ENCODE data around the gene IFT25.

IFT25 gene

DNA sequence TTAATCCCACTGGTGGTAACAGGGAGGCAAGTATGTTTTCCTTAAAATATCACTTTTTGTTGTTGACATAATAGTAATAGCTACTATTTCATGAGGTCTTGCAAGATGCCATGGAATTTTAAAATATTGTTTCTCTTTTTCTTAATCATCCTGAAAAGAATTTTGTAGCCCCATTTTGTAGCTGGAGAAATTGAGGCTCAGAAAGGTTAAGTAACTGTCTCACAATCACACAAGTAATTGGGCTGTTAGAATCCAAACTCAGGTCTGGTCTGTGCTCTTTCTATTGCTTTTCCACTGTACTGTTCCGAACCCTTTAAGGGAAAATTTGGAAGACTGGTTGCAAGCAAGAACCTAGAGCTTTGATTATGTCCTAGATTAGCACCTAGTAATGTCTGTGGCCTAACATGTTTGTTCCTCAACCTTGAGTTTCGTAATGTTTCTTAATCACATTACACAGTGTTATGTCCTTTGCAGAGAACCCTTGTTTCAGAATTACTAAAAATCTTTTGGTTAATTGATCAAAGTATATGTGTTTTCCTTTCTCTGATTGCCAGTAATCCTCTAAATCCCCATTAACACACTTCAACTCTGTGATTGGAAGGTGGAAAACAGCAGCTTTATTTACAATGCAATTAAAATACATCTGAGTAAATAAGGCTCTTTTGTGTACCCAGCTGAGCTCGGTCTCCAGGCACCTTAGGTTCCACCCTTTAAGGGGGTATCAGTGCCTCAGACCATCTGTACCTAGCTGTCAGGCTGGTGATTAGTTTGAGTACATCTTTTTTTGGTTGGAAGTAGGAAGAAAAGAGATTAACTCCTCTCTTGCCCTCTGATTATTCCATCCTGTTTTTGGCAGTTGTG, 11.0 kb upstream of the IFT25 start:
- no peak for DNase-seq

DNA sequence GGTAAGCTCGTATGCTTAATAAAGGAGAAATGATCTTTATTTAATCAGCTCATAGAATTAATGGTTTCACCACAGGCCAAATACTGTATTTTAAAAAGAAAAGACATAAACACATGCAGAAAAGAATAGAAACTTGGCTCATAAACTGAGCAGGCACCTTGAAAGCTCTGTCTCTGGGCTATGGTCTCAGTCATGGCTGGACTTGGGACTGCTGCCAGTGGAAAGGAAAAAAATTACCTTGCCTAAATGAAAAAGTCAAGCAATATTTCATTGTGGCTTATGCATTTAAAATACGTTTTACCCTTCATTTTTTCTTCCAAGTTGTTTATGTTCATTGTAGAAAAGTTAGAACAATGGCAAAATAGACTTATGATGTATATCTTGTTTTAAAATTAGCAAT, 8.6 kb upstream of the IFT25 start:
- DNase-seq = no peak

DNA sequence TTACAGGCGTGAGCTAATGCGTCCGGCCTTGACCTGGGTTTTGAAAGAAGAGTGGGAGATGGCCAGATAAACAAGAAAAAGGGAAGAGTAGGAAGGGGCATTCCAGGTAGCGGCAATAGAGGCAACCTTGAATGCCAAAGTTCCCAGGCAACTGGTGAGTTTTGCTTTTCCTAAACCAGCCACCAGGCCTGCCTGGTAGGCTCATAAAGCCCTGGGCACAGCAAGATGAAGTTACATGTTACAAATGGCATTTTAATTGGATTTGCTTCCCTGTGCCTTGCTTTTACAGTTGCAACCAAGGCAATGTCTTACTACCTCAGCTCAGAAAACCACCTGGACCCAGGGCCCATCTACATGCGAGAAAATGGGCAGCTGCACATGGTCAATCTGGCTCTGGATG, 6.2 kb upstream of the IFT25 start:
- DNase-seq = no peak

DNA sequence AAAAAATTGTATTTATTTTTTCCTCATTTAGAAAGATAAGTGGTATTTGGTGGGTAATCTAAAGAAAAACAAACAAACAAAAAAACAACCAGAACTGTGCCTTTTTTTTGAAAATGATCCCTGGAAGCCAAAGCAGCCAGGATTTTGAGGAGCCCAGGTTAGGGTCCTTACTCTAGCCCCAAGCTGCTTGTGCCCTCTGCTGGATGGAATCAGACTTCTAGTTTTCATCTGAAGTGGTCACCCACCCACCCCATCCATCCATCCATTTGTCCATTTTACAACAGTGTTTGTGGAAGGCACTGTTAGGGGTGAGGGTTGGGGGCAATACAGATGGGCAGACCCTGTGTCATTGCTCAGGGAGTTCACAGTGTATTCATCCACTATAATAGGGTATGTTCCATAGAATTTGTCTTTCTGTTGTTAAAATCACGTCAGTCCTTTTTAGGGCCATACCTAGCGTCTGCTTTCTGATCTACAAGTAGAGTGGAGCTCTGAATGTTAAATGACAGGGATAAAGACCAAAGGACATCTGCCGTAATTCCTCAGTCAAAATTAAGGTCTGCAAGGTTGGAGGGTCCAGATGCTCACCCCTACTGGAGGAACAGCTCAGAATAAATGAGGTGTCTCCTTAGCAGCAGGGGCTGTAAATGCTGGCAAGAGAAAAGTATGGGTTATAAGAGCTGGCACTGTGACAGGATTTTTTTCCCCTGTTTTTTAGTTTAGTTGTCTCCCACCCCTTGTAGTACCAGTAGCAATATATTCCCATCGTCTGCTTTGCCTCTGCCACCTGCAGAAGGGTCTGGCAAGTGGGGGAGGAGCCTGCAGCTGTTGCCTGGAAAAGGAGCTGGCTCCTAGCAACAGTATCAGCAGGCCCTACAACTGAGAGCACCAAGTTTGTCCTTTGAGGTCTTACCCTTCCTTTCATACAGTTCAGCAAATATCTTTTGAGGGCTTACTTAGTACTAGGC, 3.8 kb upstream of the IFT25 start:
- peak; percentile 52 for DNase-seq

DNA sequence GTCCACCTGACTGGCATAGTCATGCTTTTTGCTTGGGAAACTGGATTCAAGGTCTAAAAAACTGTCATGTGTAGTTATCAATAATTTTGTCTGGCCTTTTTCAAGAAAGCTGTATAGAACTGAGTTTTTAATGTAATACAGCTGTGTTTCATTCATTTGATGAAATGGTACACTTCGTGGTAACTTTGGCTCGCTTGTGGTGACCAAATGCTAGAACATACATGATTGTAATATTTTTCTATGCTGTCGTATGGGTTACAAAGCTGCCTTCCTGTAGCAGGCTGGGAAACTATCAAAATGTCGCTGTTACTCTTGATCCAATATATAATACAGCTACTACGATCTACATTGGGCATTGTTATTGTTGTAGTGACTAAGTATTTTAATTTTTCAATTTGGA, 2.8 kb upstream of the IFT25 start:
- DNase-seq = peak; percentile 33

DNA sequence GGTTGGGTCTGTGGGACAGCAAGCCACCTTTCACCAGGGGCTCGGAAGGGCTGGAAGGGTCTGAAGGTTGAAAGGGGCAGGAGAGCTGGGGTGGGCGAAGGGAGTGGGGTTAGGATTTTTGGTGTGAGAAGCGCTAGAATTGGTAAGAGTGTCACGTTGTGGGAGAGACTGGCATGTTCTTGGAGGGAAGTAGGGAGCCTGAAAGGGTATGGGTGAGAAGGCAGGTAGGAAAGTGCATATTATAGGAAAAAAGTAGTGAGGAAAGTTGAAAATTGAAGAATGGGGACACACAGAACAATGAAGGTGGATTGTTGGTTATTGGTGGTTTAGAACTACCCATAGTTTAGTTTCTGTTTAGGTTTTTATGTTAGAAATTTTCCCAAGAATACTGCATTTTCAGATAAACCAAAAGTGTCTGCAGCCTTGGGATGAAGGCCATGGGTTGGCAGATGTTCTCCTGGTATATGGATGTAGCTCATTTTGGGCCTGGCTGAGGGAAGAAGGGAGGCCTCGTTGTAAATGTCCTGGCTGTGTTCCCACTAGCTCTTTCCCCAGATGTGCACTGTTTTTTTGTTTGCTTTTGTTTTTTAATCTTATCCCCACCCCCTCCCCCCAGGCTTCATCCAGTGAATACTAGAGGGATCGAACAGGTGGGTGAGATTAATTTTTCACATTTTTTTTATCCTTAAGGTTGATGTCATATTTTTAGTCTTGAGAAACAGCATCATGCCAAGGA, 1.8 kb upstream of the IFT25 start:
- DNase-seq = no peak

DNA sequence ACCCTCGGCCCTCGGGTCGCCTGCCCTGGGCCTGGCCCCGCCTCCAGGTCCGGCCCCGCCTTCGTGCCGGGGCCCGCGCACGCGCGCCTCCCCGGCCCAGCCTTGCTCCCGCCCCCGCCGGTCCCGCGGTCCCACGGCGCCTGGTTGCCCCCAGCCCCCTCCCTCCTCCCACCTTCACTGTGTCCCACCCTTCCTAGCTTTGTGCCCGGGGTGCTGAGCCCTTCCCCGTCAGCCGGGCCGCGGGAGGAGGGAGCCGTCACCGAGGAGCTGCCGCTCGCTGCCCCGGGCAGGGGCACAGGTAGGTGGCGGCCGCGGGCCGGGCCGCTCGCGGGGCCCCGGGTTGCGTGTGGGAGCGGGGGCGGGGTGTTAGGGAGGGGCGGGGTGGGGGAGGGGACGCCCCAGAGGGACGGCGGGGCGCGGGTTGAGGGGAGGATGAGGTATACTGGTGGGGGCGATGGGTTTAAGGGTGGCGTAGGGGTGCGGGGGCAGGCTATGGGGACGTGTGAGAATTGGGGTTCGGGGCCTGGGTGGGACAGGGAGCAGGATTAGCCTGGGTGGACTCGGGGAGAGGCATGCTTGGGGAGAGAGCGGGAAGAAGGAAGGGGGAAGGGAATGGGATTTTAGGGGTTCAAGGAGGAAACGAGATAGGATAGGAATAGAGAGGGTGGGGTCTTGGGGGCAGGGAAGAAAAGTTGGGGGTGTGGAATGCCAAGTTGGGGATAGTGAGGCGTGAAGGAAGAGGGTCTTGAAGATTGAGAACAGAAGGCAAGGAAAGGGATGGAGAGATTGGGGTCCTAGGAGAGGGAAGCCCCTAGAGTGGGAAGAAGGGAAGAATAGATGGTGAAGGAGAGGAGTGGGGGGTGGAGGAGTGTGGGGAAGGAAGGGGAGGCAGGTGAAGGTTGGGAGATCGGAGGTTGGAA, 1.0 kb upstream of the IFT25 start, which contains the start of gene LRRC42:
Gene LRRC42 (plus strand): TSS at position 99 of the 920 bp plus-strand sequence. CDS start 5,650 bp downstream, outside the sequence.
- no peak for DNase-seq

DNA sequence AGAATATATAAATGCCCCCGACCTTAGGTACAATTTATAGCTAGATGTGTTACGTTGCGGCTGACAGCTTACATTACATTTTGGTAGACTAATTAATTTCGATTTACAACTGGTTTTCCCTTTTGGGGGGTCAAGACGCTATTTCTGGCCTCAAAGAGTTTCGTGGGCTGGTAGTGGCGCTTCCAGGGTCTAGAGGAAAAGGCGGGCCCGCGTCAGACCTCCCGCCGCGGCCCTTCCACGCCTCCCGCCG, 391 bp downstream of the IFT25 start:
- no peak for DNase-seq

DNA sequence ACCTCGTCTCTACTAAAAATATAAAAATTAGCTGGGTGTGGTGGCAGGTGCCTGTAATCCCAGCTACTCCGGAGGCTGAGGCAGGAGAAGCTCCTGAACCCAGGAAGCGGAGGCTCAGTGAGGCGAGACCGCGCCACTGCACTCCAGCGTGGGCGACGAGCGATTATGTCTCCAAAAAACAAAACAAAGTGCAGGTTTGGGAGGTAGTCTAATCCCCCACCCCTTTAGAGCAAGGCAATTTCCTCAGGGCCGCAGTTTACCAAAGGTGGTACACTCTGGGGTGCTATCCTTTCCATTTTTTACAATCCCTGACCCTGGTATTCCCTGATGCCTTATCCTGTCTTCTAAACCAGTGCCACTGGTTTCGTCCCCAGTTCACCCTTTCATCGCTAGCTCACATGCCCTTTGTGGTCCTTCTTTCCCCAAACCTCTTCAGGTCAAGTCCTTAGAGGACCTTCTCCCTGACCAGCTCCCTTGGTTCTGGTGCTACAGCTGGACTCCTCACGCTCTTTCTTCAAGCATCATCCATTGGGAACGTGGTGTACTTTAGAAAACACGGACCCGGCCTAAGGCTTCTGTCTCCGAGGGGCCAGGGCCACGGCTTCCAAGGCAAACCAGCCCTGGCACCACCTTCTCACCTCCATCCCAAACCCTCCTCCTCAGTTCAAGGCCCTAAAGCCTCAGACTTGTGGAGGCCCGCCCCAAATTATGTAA, 873 bp downstream of the IFT25 start:
- no peak for DNase-seq

DNA sequence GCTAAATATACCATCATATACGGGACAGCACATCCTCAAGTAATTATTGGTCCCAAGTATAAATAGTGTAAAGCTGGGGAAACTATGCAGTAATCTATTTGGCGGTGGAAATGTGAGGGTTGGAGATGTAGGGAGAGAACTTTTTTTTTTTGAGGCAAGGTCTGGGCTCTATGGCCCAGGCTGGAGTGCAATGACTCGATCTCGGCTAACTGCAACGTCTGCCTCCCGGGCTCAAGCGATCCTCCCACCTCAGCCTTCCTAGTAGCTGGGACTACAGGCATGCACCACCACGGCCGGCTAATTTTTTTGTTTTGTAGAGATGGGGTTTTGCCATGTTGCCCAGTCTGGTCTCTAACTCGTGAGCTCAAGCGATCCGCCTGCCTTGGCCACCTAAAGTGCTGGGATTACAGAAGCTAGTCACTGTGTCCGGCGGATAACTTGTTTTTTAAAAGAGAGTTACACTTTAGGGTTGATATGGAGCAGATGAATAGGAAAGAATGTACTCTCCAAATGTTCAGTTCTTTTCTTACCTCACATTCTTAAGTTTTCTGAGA, 1.9 kb downstream of the IFT25 start:
- DNase-seq = no peak

DNA sequence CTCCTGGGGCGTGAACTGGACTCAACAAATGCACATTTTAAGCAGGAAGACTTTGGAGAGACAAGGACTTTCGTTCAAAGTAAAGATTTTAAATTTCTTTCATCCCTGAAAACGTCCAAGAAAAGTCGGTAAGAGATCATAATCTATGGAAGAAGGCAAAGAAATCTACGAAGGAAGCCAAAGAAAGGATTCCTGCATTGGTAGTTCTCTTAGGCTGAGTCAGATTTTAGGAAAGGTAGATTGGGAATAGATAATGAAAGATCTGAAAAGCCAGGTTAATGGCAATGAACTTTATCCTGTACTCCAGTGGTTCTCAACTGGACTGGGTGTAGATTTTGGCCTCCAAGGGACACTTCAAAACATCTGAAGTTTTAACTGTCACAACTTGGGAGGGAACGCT, 2.4 kb downstream of the IFT25 start:
- DNase-seq = no peak

DNA sequence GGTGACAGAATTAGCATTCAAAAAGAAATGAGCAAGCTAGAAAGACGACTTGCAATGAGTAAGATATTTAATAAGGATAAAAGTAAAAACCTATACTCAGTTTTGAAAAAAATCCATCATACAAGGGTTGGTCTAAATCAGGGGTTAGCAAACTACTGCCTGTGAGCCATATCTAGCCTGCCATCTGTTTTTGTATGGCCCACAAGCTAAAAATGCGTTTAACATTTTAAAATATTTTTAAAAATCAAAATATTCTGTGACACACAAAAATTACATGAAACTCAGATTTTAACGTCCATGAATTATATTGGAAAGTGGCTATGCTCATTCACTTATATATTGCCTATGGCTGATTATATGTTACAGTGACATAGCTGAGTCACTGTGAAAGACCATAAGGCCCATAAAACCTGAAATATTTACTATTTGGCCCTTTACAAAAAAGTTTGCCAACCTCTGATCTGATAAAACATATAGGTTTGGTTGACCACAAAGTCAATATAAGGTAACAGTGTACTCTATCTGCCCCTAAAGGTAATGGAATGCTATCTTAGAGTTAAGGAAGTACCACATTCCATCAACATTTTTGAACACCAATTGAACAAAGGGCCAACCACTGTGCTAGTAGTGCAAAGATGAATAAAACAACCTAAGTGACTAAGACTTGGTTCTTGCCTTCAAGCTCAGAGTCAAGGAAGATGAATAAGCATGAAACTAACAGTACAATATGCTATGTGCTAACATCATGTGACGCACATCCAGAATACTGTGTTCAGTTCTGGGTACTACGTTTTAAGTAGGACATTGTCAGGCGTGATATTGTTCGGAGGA, 3.2 kb downstream of the IFT25 start:
- DNase-seq = no peak

DNA sequence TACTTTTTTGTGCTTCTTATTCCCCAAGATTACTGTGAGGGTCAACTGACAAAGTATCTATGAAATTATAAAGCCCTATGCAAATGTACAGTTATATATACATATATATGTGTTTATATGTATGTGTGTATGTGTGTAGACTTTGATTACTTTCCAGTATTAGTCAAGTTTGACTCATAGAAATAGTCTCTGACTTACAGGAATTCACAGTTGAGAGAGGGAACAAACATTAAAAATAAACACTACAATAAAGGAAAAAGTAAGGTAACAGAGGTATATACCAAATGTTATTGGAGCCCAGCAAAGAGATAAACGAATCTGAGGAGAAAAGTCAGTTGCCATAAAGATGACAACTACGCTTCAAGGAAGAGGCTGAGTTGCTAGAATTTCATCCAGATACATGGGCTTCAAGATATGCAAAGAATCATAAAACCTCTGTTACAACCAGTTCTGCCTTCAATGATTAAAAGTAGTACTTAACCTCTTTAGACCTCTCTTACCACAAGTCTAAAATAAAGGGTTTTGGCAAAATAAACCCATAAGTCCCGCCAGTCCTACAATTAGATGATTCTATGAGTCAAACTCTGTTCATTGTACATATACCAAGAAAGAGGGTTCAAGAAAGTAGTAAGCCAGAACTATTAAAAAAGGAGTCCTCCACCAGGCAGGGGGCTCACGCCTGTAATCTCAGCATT, 7.2 kb downstream of the IFT25 start:
- DNase-seq = no peak

DNA sequence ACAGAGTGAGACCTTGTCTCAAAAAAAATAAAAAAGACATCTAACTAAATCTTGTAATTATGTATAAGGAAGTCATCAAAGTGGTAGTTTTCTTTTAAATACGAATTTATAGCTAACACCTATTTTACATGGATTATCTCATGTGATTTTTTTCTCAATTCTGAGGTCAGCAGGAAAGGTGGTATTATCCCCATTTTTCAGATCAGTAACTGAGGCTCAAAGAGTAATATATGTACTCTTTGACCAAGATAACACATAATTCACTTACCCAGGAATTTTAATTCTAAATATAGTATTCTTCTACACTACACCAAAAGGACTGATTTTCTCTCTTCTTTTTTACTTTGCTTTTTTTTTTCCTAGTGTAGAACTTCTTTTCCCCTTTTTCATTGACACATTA, 9.1 kb downstream of the IFT25 start:
- no peak for DNase-seq

DNA sequence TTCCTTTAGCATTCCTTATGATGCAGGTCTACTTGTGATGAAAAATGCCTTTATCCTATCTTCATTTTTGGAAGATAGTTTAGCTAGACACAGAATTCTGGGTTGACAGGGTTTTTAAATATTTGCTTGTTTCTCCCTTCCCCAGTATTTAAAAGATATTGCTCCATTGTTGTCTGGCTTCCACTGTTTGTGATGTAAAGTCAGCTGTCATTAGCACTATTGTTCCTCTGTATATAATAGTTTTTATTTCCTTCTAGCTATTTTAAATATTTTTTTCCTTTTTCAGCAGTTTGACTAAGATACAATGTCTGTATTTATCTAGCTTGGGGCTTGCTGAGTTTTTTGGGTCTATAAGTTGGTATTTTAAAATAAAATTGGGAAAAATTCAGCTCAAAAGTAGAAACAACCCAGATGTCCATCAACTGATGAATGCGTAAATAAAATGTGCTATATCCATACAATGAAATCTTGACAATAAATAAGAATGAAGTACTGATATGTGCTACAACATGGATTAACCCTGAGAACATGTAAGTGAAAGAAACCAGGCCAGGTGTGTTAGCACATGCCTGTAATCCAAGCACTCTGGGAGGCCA, 11.2 kb downstream of the IFT25 start:
- no peak for DNase-seq

DNA sequence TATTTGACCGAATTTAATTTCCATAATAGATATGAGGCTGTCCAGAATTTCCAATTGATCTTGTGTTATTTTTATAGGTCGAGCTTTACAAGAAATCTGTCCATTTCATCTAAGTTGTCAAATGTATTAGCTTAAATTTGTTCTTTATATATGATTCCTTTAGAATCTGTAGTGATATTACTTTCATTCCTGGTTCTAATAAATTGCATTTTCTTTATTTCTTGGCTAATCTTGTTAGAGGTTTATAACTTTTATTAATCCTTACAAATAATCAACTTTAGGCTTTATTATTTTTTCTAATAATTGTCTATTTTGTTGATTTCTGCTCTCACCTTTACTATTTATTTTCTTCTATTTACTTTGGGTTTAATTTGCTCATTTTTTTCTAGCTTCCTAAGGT, 14.0 kb downstream of the IFT25 start:
- DNase-seq = no peak

DNA sequence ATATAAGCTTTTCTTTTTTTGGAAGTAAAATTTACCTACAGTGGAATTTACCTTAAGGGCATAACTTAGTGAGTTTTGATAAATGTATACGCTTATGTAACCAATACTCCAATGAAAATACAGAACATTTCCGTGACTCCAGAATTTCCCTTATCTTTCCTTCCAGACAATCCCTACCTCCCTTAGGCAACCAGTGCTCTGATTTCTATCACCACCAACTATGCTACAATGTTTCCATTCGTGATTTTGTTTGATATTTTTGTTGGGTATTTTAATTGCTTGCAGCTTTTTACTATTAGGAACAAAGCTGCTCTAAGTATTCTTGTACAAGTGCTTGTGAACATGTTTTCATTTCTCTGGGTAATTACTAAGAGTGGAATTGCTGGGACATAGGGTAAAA, 14.6 kb downstream of the IFT25 start:
- DNase-seq = no peak

DNA sequence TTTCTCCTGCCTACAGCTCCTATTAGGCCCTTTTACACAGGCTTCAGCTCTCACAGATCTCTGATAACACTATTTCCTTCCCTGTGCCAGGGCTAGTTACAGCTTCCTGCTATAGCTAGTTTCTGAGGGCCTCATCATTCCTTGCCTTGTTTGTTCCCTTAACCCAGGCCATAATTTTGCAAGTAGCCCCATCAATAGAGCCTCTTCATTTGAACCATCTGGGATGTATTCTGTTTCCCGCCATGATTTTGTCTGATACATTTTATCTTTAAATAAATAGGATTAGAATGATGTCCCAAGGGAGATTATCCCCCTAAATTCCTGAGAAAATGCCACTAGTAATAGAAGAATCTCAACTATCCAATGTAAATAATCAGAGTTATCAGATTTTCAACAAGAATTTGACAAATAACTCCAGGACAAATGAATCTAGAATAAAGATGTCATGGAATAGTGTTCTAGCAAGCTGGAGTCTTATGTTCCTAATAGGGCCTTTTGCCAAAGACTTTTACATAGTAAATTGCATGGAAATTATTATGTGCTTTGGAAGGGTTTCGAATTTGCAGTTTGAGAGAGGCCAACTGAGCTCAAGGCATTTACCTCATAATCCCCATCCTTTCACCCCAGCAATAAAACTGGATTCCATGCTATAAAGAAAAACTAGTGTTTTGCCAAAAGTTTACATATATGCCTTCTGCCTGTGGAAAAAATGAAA, 16.1 kb downstream of the IFT25 start:
- no peak for DNase-seq

Measured in fibroblast of skin of abdomen (primary cell).